Measurements from ENCODE around the gene TRAM2. TPM values are rescaled to one million over a fixed set of nuclear protein-coding genes. Genes with fewer than 3 reads are reported as not detected.
A peak's percentile ranks its signal among the peaks of the same experiment; 100 is the strongest.

The TRAM2 gene
- total RNA-seq, 6 donors from 2014 or later = 9.4 to 26.8 (median 14.3) TPM

- no peaks in the 10 kb centered on the region for H3K9me3 ChIP-seq
- 58 to 62% methylated on average over 8 of the region's 8 CpGs for WGBS, 2 donors
- H3K27me3 ChIP-seq = no peaks in the 10 kb centered on the region
- DNase-seq = no peak
- H3K36me3 ChIP-seq = no peaks in the 10 kb centered on the region
- no peak overlapping the region for H3K27ac ChIP-seq
- H3K4me1 ChIP-seq = peaks cover 4 to 21% (median 8%) of the 10 kb centered on the region in 4 donors
- peak in 1 of 2 donors; percentile 29 for ATAC-seq (ENCODE audit: low FRiP score in 2 of 2)
- no peak overlapping the region for H3K4me3 ChIP-seq
- TF ChIP-seq EP300 (IDR thresholded peaks at IDR 0.05) = no peak
- no peak for TF ChIP-seq POLR2AphosphoS5 (IDR thresholded peaks at IDR 0.05)
- no peak for TF ChIP-seq POLR2A (IDR thresholded peaks at IDR 0.05)
- no peak for TF ChIP-seq CTCF (IDR thresholded peaks at IDR 0.05)
Measured at GRCh38 chr6:52588087-52588709, 11.3 kb upstream of the TRAM2 start.

GRCh38 chr6:52587001-52587400, 10.1 kb upstream of the TRAM2 start:
- H3K27ac ChIP-seq = no peak overlapping the region
- ATAC-seq (ENCODE audit: low FRiP score in 2 of 2) (no peak), DNase-seq (no peak)
- TF ChIP-seq EP300 (IDR thresholded peaks at IDR 0.05) = no peak
- no peak for TF ChIP-seq POLR2AphosphoS5 (IDR thresholded peaks at IDR 0.05)
- no peak for TF ChIP-seq POLR2A (IDR thresholded peaks at IDR 0.05)
- no peak for TF ChIP-seq CTCF (IDR thresholded peaks at IDR 0.05)
- no peaks in the 10 kb centered on the region for H3K27me3 ChIP-seq
- H3K4me3 ChIP-seq = no peak overlapping the region
- peaks cover 4 to 21% (median 8%) of the 10 kb centered on the region in 4 donors for H3K4me1 ChIP-seq
- H3K9me3 ChIP-seq = no peaks in the 10 kb centered on the region
- no peaks in the 10 kb centered on the region for H3K36me3 ChIP-seq
- 88 to 95% methylated on average over 3 of the region's 3 CpGs for WGBS, 2 donors

DNA sequence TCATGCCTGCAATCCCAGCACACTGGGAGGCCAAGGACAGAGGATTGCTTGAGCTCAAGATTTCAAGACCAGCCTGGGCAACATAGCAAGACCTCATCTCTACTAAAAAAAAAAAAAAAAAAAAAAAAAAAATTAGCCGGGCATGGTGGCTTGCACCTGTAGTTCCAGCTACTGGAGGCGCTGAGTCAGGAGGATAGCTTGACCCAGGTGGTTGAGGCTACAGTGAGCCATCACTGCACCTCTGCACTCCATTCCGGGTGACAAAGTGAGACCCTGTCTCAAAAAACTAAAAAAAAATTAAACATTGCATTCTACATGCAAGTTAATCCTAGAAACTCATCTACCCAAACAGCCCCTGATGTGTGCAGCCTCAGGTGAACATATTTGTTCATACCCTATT, 7.3 kb upstream of the TRAM2 start:
- Histone ChIP-seq H3K36me3 (no peaks in the 10 kb centered on the region), H3K27ac (no peak overlapping the region), H3K4me1 (peaks cover 0 to 10% (median 2%) of the 10 kb centered on the region in 4 donors), H3K27me3 (no peaks in the 10 kb centered on the region), H3K4me3 (no peak overlapping the region), H3K9me3 (no peaks in the 10 kb centered on the region)
- WGBS, 2 donors = 95 to 100% methylated on average over 3 of the region's 3 CpGs
- TF ChIP-seq CTCF (IDR thresholded peaks at IDR 0.05) = no peak
- no peak for TF ChIP-seq POLR2AphosphoS5 (IDR thresholded peaks at IDR 0.05)
- TF ChIP-seq EP300 (IDR thresholded peaks at IDR 0.05) = no peak
- no peak for TF ChIP-seq POLR2A (IDR thresholded peaks at IDR 0.05)
- ATAC-seq (ENCODE audit: low FRiP score in 2 of 2) (no peak), DNase-seq (no peak)

GRCh38 chr6:52582996-52583395, 6.1 kb upstream of the TRAM2 start:
- no peak for TF ChIP-seq CTCF (IDR thresholded peaks at IDR 0.05)
- no peak for TF ChIP-seq POLR2A (IDR thresholded peaks at IDR 0.05)
- TF ChIP-seq EP300 (IDR thresholded peaks at IDR 0.05) = no peak
- TF ChIP-seq POLR2AphosphoS5 (IDR thresholded peaks at IDR 0.05) = no peak
- no peak for ATAC-seq (ENCODE audit: low FRiP score in 2 of 2)

DNA sequence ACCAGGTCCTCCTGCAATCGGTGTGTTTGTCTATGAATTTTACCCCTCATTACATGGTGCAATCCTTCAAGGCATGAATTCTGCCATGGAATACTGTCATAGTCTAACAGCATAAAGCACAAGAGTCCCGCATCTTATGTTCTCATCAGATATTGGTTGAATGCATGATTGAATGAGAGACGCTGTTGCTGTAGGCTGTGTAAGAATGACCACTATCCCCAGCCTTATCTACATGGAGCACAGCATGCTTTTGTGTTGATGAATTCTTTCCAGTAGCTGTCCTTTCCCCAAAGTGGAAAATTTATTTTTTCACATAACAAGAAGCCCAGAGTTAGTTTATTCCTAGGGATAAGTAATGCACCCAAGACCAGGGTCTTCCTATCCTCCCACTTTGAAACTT, 5.6 kb upstream of the TRAM2 start:
- H3K27ac ChIP-seq = no peak overlapping the region
- H3K36me3 ChIP-seq = no peaks in the 10 kb centered on the region
- peaks cover 0 to 8% (median 6%) of the 10 kb centered on the region in 4 donors for H3K4me1 ChIP-seq
- TF ChIP-seq EP300 (IDR thresholded peaks at IDR 0.05) = no peak
- DNase-seq (no peak), ATAC-seq (ENCODE audit: low FRiP score in 2 of 2) (no peak)
- H3K4me3 ChIP-seq = no peak overlapping the region
- no peaks in the 10 kb centered on the region for H3K27me3 ChIP-seq
- no peaks in the 10 kb centered on the region for H3K9me3 ChIP-seq
- WGBS, 2 donors = 93 to 96% methylated on average over 3 of the region's 3 CpGs

More at GRCh38 chr6:52582996-52583395, 6.1 kb upstream of the TRAM2 start:
- H3K27me3 ChIP-seq = no peaks in the 10 kb centered on the region
- peaks cover 0 to 3% (median 2%) of the 10 kb centered on the region in 4 donors for H3K4me1 ChIP-seq
- DNase-seq = no peak
- H3K9me3 ChIP-seq = no peaks in the 10 kb centered on the region
- H3K36me3 ChIP-seq = no peaks in the 10 kb centered on the region
- H3K27ac ChIP-seq = no peak overlapping the region
- no peak overlapping the region for H3K4me3 ChIP-seq
- WGBS, 2 donors = 94 to 96% methylated on average over 6 of the region's 6 CpGs
